ENCODE results near the gene SDHAF3. TPM values are rescaled to one million over a fixed set of nuclear protein-coding genes. Genes with fewer than 3 reads are reported as not detected.

SDHAF3 gene
- polyA plus RNA-seq, 2 of the 4 experiments (the other 2 are of a cell fraction) = 52.3 to 56.0 TPM

DNA sequence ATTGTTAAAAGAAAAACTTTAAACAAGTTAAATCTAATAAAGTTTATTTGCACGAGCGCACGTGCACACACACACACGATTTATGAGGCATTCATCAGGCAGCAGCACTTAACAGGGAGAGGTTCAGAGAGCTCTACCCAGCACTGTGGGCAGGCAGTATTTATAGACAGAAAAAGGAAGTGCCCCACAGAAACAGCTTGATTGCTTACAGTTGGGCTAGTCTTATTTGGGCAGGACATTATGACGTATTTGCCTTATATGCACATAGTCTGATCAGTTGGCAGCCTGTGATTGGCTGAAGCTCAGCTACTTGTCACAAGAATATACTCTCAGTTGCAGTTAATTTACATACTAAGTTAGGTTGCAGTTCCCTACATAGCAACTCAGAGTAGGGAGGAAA lies 1.2 kb upstream of the SDHAF3 start:
- Histone ChIP-seq H3K4me1 (peaks cover 9% of the 10 kb centered on the region; the same call in 2 of the 3 replicates), H3K4me3 (no peak overlapping the region), H3K27ac (no peak overlapping the region), H3K9me3 (0 out of 3 replicates have a peak, but pooled peaks cover 3% of the 10 kb centered on the region), H3K4me2 (no peak overlapping the region)
- no peak for DNase-seq (ENCODE audit: low read depth in 1 of 2, low spot score in 1 of 2)
- WGBS (ENCODE audit: missing lambda C conversion rate) = 89% methylated on average over 5 of the region's 5 CpGs
- no peak for FAIRE-seq
- ChIA-PET CTCF (interaction anchor here (1.1 to 5.5 kb wide), 3 partner anchors 11 to 897 kb away, joined by 3 to 30 read pairs (median 5); no protein-coding TSS in a partner anchor), POLR2A (interaction anchor here (2.5 kb wide), 1 partner anchor 756 kb away, joined by 22 read pairs; the partner anchor contains the start of gene ASNS)
- no peak for ATAC-seq
- TF ChIP-seq MAZ (IDR thresholded peaks at IDR 0.05; ENCODE audit: borderline replicate concordance, low read depth, low read length) (no peak), JUN (IDR thresholded peaks at IDR 0.05) (no peak), NR3C1 (IDR thresholded peaks at IDR 0.05) (no peak), ESRRA (IDR thresholded peaks at IDR 0.05; ENCODE audit: borderline replicate concordance, low read length) (no peak), BHLHE40 (IDR thresholded peaks at IDR 0.05; ENCODE audit: low read depth, low read length) (no peak), KDM5A (IDR thresholded peaks at IDR 0.05) (no peak), CEBPB (IDR thresholded peaks at IDR 0.05) (no peak), ZNF302 (CRISPR knock-in tag; IDR thresholded peaks at IDR 0.05) (no peak), EHF (CRISPR knock-in tag; IDR thresholded peaks at IDR 0.05) (no peak), JUNB (IDR thresholded peaks at IDR 0.05) (no peak), HOXB13 (CRISPR knock-in tag; IDR thresholded peaks at IDR 0.05; ENCODE audit: low read depth) (no peak), TFCP2L1 (CRISPR knock-in tag; IDR thresholded peaks at IDR 0.05) (no peak), SMC3 (IDR thresholded peaks at IDR 0.05) (no peak), CBX8 (IDR thresholded peaks at IDR 0.05) (no peak), TP53 (CRISPR knock-in tag; IDR thresholded peaks at IDR 0.05) (no peak), RCOR1 (IDR thresholded peaks at IDR 0.05; ENCODE audit: low read depth, low read length) (no peak)
- TF ChIP-seq, protein P1, sequence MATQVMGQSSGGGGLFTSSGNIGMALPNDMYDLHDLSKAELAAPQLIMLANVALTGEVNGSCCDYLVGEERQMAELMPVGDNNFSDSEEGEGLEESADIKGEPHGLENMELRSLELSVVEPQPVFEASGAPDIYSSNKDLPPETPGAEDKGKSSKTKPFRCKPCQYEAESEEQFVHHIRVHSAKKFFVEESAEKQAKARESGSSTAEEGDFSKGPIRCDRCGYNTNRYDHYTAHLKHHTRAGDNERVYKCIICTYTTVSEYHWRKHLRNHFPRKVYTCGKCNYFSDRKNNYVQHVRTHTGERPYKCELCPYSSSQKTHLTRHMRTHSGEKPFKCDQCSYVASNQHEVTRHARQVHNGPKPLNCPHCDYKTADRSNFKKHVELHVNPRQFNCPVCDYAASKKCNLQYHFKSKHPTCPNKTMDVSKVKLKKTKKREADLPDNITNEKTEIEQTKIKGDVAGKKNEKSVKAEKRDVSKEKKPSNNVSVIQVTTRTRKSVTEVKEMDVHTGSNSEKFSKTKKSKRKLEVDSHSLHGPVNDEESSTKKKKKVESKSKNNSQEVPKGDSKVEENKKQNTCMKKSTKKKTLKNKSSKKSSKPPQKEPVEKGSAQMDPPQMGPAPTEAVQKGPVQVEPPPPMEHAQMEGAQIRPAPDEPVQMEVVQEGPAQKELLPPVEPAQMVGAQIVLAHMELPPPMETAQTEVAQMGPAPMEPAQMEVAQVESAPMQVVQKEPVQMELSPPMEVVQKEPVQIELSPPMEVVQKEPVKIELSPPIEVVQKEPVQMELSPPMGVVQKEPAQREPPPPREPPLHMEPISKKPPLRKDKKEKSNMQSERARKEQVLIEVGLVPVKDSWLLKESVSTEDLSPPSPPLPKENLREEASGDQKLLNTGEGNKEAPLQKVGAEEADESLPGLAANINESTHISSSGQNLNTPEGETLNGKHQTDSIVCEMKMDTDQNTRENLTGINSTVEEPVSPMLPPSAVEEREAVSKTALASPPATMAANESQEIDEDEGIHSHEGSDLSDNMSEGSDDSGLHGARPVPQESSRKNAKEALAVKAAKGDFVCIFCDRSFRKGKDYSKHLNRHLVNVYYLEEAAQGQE (IDR thresholded peaks at IDR 0.05) = no peak
- TF ChIP-seq, protein P2, sequence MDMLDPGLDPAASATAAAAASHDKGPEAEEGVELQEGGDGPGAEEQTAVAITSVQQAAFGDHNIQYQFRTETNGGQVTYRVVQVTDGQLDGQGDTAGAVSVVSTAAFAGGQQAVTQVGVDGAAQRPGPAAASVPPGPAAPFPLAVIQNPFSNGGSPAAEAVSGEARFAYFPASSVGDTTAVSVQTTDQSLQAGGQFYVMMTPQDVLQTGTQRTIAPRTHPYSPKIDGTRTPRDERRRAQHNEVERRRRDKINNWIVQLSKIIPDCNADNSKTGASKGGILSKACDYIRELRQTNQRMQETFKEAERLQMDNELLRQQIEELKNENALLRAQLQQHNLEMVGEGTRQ (IDR thresholded peaks at IDR 0.05) = no peak
- TF ChIP-seq, protein P3, sequence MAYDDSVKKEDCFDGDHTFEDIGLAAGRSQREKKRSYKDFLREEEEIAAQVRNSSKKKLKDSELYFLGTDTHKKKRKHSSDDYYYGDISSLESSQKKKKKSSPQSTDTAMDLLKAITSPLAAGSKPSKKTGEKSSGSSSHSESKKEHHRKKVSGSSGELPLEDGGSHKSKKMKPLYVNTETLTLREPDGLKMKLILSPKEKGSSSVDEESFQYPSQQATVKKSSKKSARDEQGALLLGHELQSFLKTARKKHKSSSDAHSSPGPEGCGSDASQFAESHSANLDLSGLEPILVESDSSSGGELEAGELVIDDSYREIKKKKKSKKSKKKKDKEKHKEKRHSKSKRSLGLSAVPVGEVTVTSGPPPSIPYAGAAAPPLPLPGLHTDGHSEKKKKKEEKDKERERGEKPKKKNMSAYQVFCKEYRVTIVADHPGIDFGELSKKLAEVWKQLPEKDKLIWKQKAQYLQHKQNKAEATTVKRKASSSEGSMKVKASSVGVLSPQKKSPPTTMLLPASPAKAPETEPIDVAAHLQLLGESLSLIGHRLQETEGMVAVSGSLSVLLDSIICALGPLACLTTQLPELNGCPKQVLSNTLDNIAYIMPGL (CRISPR knock-in tag; IDR thresholded peaks at IDR 0.05; ENCODE audit: borderline replicate concordance) = no peak

DNA sequence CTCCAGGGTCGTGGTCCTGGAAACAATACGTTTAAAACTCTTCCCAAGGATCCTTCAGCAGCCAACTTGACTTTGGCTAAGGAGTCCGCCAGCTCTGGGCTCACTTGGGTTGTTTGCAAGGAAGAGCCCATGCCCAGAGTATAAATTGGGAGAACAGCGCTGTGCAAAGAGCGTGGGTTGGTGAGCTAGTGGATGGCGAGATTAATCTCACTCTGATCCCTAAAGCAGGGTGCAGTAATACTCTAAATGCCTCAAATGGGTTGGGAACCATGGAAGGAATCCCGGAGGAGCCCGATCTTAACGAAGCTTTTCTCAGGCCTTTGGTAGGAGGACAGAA lies 495 bp upstream of the SDHAF3 start:
- ChIA-PET CTCF (interaction anchor here (0.5 to 5.5 kb wide), 8 partner anchors 12 to 1131 kb away, joined by 3 to 30 read pairs (median 3); no protein-coding TSS in a partner anchor), POLR2A (interaction anchor here (0.8 to 2.5 kb wide), 14 partner anchors 9 to 755 kb away, joined by 3 to 22 read pairs (median 3); partner anchors contain the start of gene ASNS)
- Histone ChIP-seq H3K9me3 (0 out of 3 replicates have a peak, but pooled peaks cover 3% of the 10 kb centered on the region), H3K4me2 (peak overlapping the region; percentile 97), H3K4me3 (peak overlapping the region; percentile 83), H3K27ac (peak overlapping the region; percentile 67 to 90), H3K4me1 (peaks cover 9% of the 10 kb centered on the region; the same call in 2 of the 3 replicates)
- FAIRE-seq (no peak), DNase-seq (ENCODE audit: low read depth in 1 of 2, low spot score in 1 of 2) (no peak), ATAC-seq (peak in 1 of 2 experiments; percentile 37; a peak in 3 of 6 replicates)
- whole genome bisulfite sequencing (ENCODE audit: missing lambda C conversion rate) = 82% methylated on average over 9 of the region's 9 CpGs
- TF ChIP-seq SREBF2 (IDR thresholded peaks at IDR 0.05) = no peak
- TF ChIP-seq PHF8 (IDR thresholded peaks at IDR 0.05; ENCODE audit: borderline replicate concordance, low read depth) = no peak
- TF ChIP-seq, protein P1 (IDR thresholded peaks at IDR 0.05) = no peak
- no peak for TF ChIP-seq RCOR1 (IDR thresholded peaks at IDR 0.05; ENCODE audit: low read depth, low read length)
- no peak for TF ChIP-seq RFX5 (IDR thresholded peaks at IDR 0.05)

All from A549 (cell line).